Measurements from ENCODE around the gene ZNF616.

ZNF616 gene

GRCh38 chr19:52139252-52140031, at the start of gene ZNF616:
TSS of gene ZNF616 (minus strand) at chr19:52139938. CDS start at chr19:52130512, 9,426 bp downstream.
- peak; percentile 78 for DNase-seq

- no peak for DNase-seq
Observed at GRCh38 chr19:52188822-52189734, 49.3 kb upstream of the ZNF616 start.

GRCh38 chr19:52187407-52187806, 47.7 kb upstream of the ZNF616 start:
- DNase-seq, result no peak

- DNase-seq, result no peak
Observed at GRCh38 chr19:52176574-52176973, 36.8 kb upstream of the ZNF616 start.

GRCh38 chr19:52172347-52172746, 32.6 kb upstream of the ZNF616 start:
- no peak for DNase-seq

- peak; percentile 88 for DNase-seq
Observed at GRCh38 chr19:52171321-52172169, 31.8 kb upstream of the ZNF616 start, which contains the start of gene ZNF836. TSS of gene ZNF836 (minus strand) at chr19:52171621. CDS start at chr19:52168072, 3,549 bp downstream.

- peak; percentile 39 for DNase-seq
Observed at GRCh38 chr19:52170863-52171320, 31.2 kb upstream of the ZNF616 start.

- DNase-seq, result no peak
Observed at GRCh38 chr19:52170304-52170703, 30.6 kb upstream of the ZNF616 start.

- no peak for DNase-seq
Observed at GRCh38 chr19:52155596-52156359, 16.0 kb upstream of the ZNF616 start.

- DNase-seq, result no peak
Observed at GRCh38 chr19:52148256-52148655, 8.5 kb upstream of the ZNF616 start.

- DNase-seq, result no peak
Observed at GRCh38 chr19:52142001-52142595, 2.4 kb upstream of the ZNF616 start.

GRCh38 chr19:52141203-52141602, 1.5 kb upstream of the ZNF616 start:
- DNase-seq, result no peak

- DNase-seq, result peak; percentile 98
Observed at GRCh38 chr19:52140032-52140710, 433 bp upstream of the ZNF616 start.

GRCh38 chr19:52138983-52139251, 821 bp downstream of the ZNF616 start:
- no peak for DNase-seq

GRCh38 chr19:52138278-52138982, 1.3 kb downstream of the ZNF616 start:
- DNase-seq, result peak; percentile 33

GRCh38 chr19:52120286-52120685, 19.5 kb downstream of the ZNF616 start:
- no peak for DNase-seq

- DNase-seq, result no peak
Observed at GRCh38 chr19:52115526-52116053, 24.1 kb downstream of the ZNF616 start.

GRCh38 chr19:52114691-52115090, 25.0 kb downstream of the ZNF616 start:
- no peak for DNase-seq

GRCh38 chr19:52112624-52113023, 27.1 kb downstream of the ZNF616 start:
- no peak for DNase-seq

- no peak for DNase-seq
Observed at GRCh38 chr19:52110780-52111179, 29.0 kb downstream of the ZNF616 start.

All from activated CD4-positive, CD25-positive, alpha-beta regulatory T cell treated with anti-CD3 and anti-CD28 coated beads, Interleukin-2, amount 50 U/mL, for 72 hours (primary cell).